Mammary epithelial cell (primary cell): ENCODE measurements around the gene HIVEP3.

ENCODE experiments used
- CTCF ChIP-seq, 2 donors: IDR thresholded peaks in 1 of 2; conservative IDR thresholded peaks in 1 of 2; 2 replicates each; pipeline ENCODE4 v1.5.1; 2011 to 2012; ENCODE audit warnings: inconsistent platforms in 2 of 2, low read length in 2 of 2, mild to moderate bottlenecking in 2 of 2, control low read depth in 1 of 2, low read depth in 1 of 2; ENCODE audit not compliant: insufficient read depth in 1 of 2; ENCODE audit errors: extremely low read depth in 1 of 2
- EZH2 ChIP-seq: IDR thresholded peaks from 2 replicates; pipeline ENCODE4 v1.6.1; 2012; ENCODE audit warnings: low read length, inconsistent platforms, borderline replicate concordance

- no peak for TF ChIP-seq CTCF (conservative IDR thresholded peaks at IDR 0.05 in 1 of 2, IDR thresholded peaks at IDR 0.05 in 1 of 2; ENCODE audit: extremely low read depth in 1 of 2, insufficient read depth in 1 of 2, low read depth in 1 of 2, low read length in 2 of 2)
- TF ChIP-seq EZH2 = no peak
Measured at GRCh38 chr1:41656068-41656467, 262.7 kb downstream of the HIVEP3 start.
